ENCODE measurements around the gene VPS4B. TPM values are rescaled to one million over a fixed set of nuclear protein-coding genes. Genes with fewer than 3 reads are reported as not detected.
A peak's percentile ranks its signal among the peaks of the same experiment; 100 is the strongest.
"Not testable (repeated sequence)": the region's sequence is repeated elsewhere in the genome, so short reads cannot be mapped to it uniquely, and the experiment has no call there.

Gene VPS4B
- total RNA-seq (10 to 100 TPM; 69.8 to 74.8 TPM), polyA plus RNA-seq (10 to 100 TPM; 41.0 to 57.8 (median 48.8) TPM), total RNA-seq (57.0 to 118 (median 92.8) reads per million in 6 experiments)

GRCh38 chr18:63422087-63422863 lies at the start of gene VPS4B:
TSS of gene VPS4B (minus strand) at chr18:63422476. CDS start at chr18:63422259, 217 bp downstream.
- Mint-ChIP-seq H3K4me1 (peaks cover 13 to 37% (median 32%) of the 10 kb centered on the region in 4 donors), H3K9me3 (no peaks in the 10 kb centered on the region), H3K27ac (peak within 1 kb of the TSS; percentile 96 to 99 (median 98)), H3K27me3 (peaks cover 0 to 8% (median 3%) of the 10 kb centered on the region in 5 donors), H3K4me3 (peak within 1 kb of the TSS; percentile 93 to 99 (median 96)), H3K36me3 (peaks cover 0 to 12% (median 2%) of the 10 kb centered on the region in 3 donors)
- DNase-seq (peak; percentile 97 to 100 (median 100)), ATAC-seq (peak; percentile 91 to 95)
- POLR2A ChIA-PET: interaction anchor here (0.6 to 2.7 kb wide), 14 partner anchors 13 to 899 kb away, joined by 3 to 11 read pairs (median 6); partner anchors contain the start of genes BCL2, KDSR, PHLPP1 and ZCCHC2

DNA sequence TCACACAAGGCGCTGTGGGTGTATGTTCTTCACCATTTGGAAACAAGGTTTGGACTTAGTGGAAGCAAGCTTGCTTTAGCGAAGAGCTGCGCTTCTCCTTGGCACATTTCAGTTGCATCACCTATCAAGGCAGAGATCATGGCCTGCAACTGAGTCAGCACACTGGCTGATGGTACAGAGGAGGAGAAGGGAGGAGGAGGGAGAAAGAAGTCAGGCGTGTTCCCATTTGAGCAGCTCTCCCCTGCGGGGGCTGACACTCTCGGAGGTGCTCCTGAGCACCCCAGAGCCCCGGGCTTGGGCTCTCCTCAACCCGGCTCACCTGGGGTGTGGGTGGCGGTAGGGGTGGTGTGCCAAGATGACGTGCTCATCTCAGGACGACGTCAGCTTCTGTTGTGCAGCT lies 48.5 kb upstream of the VPS4B start:
- Mint-ChIP-seq H3K4me3 (no peak overlapping the region), H3K36me3 (no peaks in the 10 kb centered on the region), H3K4me1 (no peaks in the 10 kb centered on the region), H3K27me3 (peaks cover 2 to 11% (median 7%) of the 10 kb centered on the region in 5 donors), H3K27ac (no peak overlapping the region), H3K9me3 (no peaks in the 10 kb centered on the region)
- no peak for DNase-seq
- POLR2A ChIA-PET: no interaction called here
- ATAC-seq: no peak

GRCh38 chr18:63468575-63468974 lies 46.3 kb upstream of the VPS4B start:
- no peak for DNase-seq
- Mint-ChIP-seq H3K36me3 (no peaks in the 10 kb centered on the region), H3K4me1 (no peaks in the 10 kb centered on the region), H3K27me3 (peaks cover 4 to 22% (median 10%) of the 10 kb centered on the region in 5 donors), H3K4me3 (no peak overlapping the region), H3K9me3 (no peaks in the 10 kb centered on the region), H3K27ac (no peak overlapping the region)
- POLR2A ChIA-PET: no interaction called here
- no peak for ATAC-seq

GRCh38 chr18:63467699-63468098 lies 45.4 kb upstream of the VPS4B start:
- POLR2A ChIA-PET: no interaction called here
- no peak overlapping the region for H3K4me3 Mint-ChIP-seq
- no peak overlapping the region for H3K27ac Mint-ChIP-seq
- H3K27me3 Mint-ChIP-seq: peaks cover 4 to 30% (median 13%) of the 10 kb centered on the region in 5 donors
- ATAC-seq (no peak), DNase-seq (no peak)
- H3K36me3 Mint-ChIP-seq: no peaks in the 10 kb centered on the region
- no peaks in the 10 kb centered on the region for H3K4me1 Mint-ChIP-seq
- H3K9me3 Mint-ChIP-seq: no peaks in the 10 kb centered on the region

GRCh38 chr18:63465059-63465458 lies 42.8 kb upstream of the VPS4B start:
- Mint-ChIP-seq H3K36me3 (no peaks in the 10 kb centered on the region), H3K4me1 (no peaks in the 10 kb centered on the region), H3K27ac (no peak overlapping the region), H3K9me3 (no peaks in the 10 kb centered on the region), H3K27me3 (peaks cover 4 to 22% (median 11%) of the 10 kb centered on the region in 5 donors), H3K4me3 (no peak overlapping the region)
- ATAC-seq: no peak
- DNase-seq: no peak
- POLR2A ChIA-PET: no interaction called here

DNA sequence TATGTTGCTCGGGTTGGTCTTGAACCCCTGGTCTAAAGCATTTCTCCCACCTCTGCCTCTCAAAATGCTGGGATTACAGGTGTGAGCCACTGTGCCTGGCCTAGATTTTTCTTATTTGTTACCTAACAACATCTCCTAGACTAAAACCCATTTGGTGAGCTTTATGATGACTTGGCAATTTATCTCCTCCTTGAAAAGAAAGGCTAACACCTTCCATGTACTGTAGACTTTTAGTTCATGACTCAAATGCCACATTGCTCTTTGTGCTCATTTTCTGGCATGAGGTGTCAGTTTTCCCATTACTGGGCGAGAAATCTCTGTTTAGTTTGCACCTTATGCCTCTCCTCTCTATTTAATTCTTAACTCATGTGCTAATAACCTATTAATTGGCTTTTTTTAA lies 42.2 kb upstream of the VPS4B start:
- Mint-ChIP-seq H3K9me3 (no peaks in the 10 kb centered on the region), H3K4me3 (no peak overlapping the region), H3K36me3 (no peaks in the 10 kb centered on the region), H3K4me1 (no peaks in the 10 kb centered on the region), H3K27me3 (peaks cover 4 to 22% (median 11%) of the 10 kb centered on the region in 5 donors), H3K27ac (no peak overlapping the region)
- POLR2A ChIA-PET: no interaction called here
- ATAC-seq: no peak
- no peak for DNase-seq

DNA sequence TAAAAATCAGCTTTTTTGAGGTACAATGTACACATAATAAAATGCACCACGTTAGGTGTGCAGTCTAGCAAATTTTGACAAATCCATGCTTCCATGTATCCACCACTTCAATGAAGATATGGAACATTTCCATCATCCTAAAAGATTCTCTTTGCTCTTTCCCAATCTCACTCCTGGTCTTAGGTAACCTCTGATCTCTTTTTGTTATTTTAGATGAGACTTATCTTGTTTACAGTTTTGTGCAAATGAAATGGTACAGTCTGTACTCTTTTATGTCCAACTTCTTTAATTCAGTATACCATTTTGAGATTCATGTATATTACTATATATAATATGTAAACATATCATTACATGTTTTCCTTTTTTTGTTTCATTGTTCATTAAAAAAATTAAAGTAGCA lies 38.1 kb upstream of the VPS4B start:
- DNase-seq (no peak), ATAC-seq (no peak)
- Mint-ChIP-seq H3K4me3 (no peak overlapping the region), H3K36me3 (no peaks in the 10 kb centered on the region), H3K27me3 (peaks cover 3 to 22% (median 11%) of the 10 kb centered on the region in 5 donors), H3K9me3 (no peaks in the 10 kb centered on the region), H3K27ac (no peak overlapping the region), H3K4me1 (no peaks in the 10 kb centered on the region)
- POLR2A ChIA-PET: no interaction called here

DNA sequence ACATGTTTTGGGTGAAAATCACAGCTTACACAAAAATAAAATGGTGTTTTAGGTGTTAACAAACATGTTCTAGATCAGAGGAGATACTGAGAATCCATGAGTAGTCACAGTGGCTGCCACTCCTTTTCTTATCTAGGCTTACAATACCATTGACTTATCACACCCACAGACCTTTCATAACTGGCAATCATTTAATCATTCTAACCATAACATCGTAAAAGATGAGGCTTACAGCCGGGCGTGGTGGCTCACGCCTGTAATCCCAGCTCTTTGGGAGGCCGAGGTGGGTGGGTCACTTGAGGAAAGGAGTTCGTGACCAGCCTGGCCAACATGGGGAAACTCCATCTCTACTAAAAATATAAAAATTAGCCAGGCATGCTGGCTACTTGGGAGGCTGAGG lies 35.7 kb upstream of the VPS4B start:
- no peak for ATAC-seq
- Mint-ChIP-seq H3K36me3 (no peaks in the 10 kb centered on the region), H3K27me3 (peaks cover 0 to 8% (median 1%) of the 10 kb centered on the region in 5 donors), H3K4me1 (peaks cover 0 to 1% (median 0%) of the 10 kb centered on the region in 4 donors), H3K9me3 (no peaks in the 10 kb centered on the region), H3K4me3 (no peak overlapping the region), H3K27ac (no peak overlapping the region)
- POLR2A ChIA-PET: no interaction called here
- no peak for DNase-seq

- H3K27me3 Mint-ChIP-seq: peaks cover 0 to 2% (median 0%) of the 10 kb centered on the region in 5 donors
- H3K9me3 Mint-ChIP-seq: no peaks in the 10 kb centered on the region
- peaks cover 0 to 1% (median 0%) of the 10 kb centered on the region in 4 donors for H3K4me1 Mint-ChIP-seq
- ATAC-seq: no peak
- no peak overlapping the region for H3K4me3 Mint-ChIP-seq
- peaks cover 0 to 6% (median 0%) of the 10 kb centered on the region in 3 donors for H3K36me3 Mint-ChIP-seq
- POLR2A ChIA-PET: no interaction called here
- no peak for DNase-seq
- no peak overlapping the region for H3K27ac Mint-ChIP-seq
Measured at GRCh38 chr18:63454497-63454896, 32.2 kb upstream of the VPS4B start.

DNA sequence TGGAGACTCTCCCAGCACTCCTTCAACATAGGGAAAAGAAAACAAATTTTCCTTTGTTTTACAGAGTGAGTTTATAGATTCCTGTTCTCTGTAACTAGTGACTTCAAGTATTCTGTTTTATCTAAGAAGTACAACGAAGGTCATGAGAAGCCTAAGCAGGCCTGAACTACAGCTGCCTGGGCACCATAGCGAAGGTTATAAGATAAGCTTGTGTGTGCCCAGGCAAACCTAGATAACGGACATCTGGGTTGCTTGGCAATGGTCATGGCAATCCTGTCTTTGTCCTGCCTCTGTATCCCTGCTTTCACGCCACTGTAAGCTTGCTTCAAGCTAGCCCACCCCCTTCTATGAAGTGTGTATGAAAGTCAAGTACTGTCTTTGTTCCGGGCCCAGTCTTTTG lies 30.5 kb upstream of the VPS4B start:
- not testable (repeated sequence) for H3K9me3 Mint-ChIP-seq

DNA sequence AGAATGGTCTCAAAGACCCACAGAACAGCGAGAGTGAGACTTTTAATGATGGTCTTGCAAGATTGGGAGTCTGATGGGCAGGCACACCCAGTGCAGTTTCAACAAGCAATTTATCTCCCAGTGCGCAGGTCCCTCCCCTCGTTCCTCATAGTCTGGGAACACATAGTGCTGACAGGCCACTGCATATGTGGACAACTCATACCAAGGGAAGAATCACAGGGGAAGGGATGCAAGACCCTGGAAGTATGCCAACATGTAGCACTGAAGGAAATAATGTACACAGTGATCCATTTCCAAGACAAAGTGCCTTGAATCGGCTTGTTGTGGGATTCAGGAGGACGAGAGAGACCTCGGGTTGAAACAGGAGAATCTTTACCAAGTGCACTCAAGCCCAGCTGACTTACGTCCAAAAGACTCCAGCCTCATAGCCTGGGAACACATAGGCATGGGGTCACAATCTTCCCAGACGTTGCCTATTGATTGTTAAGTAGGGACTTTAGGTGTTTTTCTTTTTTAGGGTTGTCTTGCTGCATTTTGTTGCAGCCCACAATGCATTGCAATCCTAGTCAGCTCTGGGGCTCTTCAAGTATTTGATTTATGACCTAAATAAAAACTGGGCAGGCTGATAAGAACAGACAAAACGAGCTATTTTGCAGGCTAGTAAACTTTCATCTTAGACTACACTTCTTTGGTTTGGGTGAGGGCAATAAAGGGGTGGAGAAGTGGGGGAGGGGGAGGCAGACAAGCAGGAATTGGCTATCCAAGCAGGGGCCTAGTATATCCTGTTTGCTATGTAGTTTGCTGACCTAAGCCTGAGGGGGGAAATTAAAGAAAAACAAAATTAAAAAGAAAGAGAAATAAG lies 29.8 kb upstream of the VPS4B start:
- POLR2A ChIA-PET: no interaction called here
- H3K4me1 Mint-ChIP-seq: peaks cover 0 to 1% (median 0%) of the 10 kb centered on the region in 4 donors

More for the DNA sequence above, 30.5 kb upstream of the VPS4B start:
- DNase-seq, POLR2A ChIA-PET, H3K36me3 Mint-ChIP-seq, ATAC-seq, H3K27me3 Mint-ChIP-seq, H3K4me1 Mint-ChIP-seq, H3K4me3 Mint-ChIP-seq: not testable (repeated sequence)
- peak overlapping the region in 1 of 10 donors; percentile 3 for H3K27ac Mint-ChIP-seq

DNA sequence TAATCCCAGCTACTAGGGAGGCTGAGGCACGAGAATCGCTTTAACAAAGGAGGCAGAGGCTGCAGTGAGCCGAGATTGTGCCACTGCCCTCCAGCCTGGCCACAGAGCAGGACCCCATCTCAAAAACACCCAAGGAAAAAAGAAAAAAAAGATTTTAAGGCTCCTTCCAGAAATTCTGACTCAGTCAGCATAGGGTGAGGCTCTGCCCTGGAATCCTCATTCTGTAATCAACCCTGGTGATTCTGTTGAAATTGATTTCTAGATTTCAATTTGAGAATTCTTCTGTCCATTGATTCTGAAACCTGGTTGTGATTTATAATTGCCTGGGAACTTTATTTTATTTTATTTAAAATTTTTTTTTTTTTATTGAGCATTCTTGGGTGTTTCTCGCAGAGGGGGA lies 27.1 kb upstream of the VPS4B start:
- Mint-ChIP-seq H3K36me3 (peaks cover 0 to 6% (median 0%) of the 10 kb centered on the region in 3 donors), H3K27ac (no peak overlapping the region), H3K4me3 (no peak overlapping the region), H3K4me1 (peaks cover 0 to 6% (median 0%) of the 10 kb centered on the region in 4 donors), H3K27me3 (no peaks in the 10 kb centered on the region), H3K9me3 (no peaks in the 10 kb centered on the region)
- POLR2A ChIA-PET: no interaction called here
- DNase-seq: no peak
- ATAC-seq: no peak

More for the DNA sequence above, 29.8 kb upstream of the VPS4B start:
- H3K27ac Mint-ChIP-seq: peak overlapping the region in 1 of 10 donors; percentile 59
- no peak overlapping the region for H3K4me3 Mint-ChIP-seq
- peaks cover 0 to 6% (median 0%) of the 10 kb centered on the region in 3 donors for H3K36me3 Mint-ChIP-seq
- H3K9me3 Mint-ChIP-seq: no peaks in the 10 kb centered on the region
- peaks cover 0 to 2% (median 0%) of the 10 kb centered on the region in 5 donors for H3K27me3 Mint-ChIP-seq
- ATAC-seq (no peak), DNase-seq (no peak)

- Mint-ChIP-seq H3K27me3 (no peaks in the 10 kb centered on the region), H3K27ac (no peak overlapping the region), H3K9me3 (no peaks in the 10 kb centered on the region), H3K36me3 (peaks cover 0 to 6% (median 0%) of the 10 kb centered on the region in 3 donors), H3K4me1 (peaks cover 0 to 10% (median 0%) of the 10 kb centered on the region in 4 donors), H3K4me3 (no peak overlapping the region)
- DNase-seq: no peak
- POLR2A ChIA-PET: interaction anchor here (0.6 to 1.8 kb wide), 2 partner anchors 21 to 432 kb away, joined by 3 read pairs; no protein-coding TSS in a partner anchor
- no peak for ATAC-seq
Measured at GRCh38 chr18:63447066-63447465, 24.8 kb upstream of the VPS4B start.

Data from naive thymus-derived CD8-positive, alpha-beta T cell (primary cell).